ENCODE results near the gene HCN2.
A peak's percentile ranks its signal among the peaks of the same experiment; 100 is the strongest.
"Not testable (repeated sequence)": the region's sequence is repeated elsewhere in the genome, so short reads cannot be mapped to it uniquely, and the experiment has no call there.

Gene HCN2

DNA sequence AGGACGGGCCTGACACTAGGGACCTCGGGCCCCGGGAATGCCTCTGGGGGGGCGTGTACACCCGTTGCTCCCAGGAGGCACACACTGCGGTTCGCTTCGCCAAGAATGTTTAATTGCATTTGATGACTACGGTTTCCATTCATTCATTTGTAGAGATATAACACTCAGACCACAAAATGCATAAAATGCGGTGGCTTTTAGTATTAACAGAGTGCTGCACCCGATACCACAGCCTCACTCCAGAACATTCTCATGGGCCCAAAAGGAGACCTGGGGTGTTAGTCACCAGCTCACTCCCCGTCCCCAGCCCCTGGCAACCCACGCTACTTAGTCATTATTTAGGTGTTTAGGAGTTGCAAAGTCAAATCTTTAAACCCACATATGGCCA is 21.8 kb downstream of the HCN2 start:
- intact Hi-C loops (cut with DNase I): no loop called here
- no peak for DNase-seq

DNA sequence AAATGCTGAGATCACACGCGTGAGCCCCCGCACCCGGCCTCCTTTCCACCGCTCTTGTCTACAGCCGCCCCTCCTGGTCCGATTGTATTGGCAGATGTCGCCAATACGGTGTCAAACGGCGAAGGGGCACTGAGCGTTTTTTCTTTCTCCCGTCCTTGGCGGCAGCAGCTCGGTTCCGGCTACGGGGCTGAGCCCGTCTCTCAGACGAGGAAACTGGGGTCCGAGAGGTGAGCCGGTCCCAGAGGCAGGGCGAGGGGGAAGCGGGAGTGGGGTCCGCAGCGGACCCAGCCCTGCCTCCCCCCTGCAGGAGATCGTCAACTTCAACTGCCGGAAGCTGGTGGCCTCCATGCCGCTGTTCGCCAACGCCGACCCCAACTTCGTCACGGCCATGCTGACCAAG is 23.3 kb downstream of the HCN2 start:
- no peak for DNase-seq
- intact Hi-C loops (cut with DNase I): no loop called here

DNA sequence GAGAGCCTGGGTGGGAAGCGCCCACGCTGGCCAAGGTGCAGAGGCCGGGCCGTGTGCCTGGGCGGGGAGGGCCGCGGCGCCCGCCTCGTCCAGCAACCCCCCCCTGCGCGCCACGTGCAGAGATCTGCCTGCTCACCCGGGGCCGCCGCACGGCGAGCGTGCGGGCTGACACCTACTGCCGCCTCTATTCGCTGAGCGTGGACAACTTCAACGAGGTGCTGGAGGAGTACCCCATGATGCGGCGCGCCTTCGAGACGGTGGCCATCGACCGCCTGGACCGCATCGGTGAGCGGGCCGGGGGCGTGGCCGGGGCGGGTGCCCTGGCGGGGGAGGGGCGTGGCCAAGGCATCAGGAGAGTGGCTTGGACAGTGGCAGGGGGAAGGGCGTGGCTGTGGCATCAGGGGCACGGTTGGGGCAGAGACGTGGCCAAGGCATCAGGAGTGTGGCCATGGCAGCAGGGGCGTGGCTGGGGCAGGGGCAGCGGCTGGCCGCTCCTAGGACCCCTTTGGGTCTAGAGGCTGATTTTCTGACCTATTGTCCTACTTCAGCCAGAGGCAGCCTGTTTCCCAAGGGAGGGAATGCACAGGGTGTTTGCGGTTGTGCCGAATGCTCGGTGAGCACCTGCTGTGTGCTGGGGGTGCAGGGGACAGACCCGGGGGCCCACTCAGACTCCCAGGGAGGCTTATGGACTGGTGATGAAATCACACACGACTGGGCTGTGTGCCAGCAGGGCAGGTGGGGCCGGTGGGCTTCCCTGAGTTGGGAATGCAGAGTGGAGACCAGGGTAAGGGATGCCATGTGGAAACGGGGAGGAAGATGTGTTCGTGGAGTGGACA is 24.3 kb downstream of the HCN2 start:
- no peak for DNase-seq

GRCh38 chr19:615619-616018 is 25.9 kb downstream of the HCN2 start:
- DNase-seq: peak in 37 of 42 donors; percentile 32 to 85 (median 62)
- intact Hi-C loops (cut with DNase I): no loop called here

More for the DNA sequence above, 24.3 kb downstream of the HCN2 start:
- intact Hi-C loops (cut with DNase I): no loop called here

DNA sequence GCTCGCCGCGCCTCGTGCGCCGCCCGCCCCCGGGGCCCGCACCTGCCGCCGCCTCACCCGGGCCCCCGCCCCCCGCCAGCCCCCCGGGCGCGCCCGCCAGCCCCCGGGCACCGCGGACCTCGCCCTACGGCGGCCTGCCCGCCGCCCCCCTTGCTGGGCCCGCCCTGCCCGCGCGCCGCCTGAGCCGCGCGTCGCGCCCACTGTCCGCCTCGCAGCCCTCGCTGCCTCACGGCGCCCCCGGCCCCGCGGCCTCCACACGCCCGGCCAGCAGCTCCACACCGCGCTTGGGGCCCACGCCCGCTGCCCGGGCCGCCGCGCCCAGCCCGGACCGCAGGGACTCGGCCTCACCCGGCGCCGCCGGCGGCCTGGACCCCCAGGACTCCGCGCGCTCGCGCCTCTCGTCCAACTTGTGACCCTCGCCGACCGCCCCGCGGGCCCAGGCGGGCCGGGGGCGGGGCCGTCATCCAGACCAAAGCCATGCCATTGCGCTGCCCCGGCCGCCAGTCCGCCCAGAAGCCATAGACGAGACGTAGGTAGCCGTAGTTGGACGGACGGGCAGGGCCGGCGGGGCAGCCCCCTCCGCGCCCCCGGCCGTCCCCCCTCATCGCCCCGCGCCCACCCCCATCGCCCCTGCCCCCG is 26.5 kb downstream of the HCN2 start:
- DNase-seq: no peak
- intact Hi-C loops (cut with DNase I): no loop called here

DNA sequence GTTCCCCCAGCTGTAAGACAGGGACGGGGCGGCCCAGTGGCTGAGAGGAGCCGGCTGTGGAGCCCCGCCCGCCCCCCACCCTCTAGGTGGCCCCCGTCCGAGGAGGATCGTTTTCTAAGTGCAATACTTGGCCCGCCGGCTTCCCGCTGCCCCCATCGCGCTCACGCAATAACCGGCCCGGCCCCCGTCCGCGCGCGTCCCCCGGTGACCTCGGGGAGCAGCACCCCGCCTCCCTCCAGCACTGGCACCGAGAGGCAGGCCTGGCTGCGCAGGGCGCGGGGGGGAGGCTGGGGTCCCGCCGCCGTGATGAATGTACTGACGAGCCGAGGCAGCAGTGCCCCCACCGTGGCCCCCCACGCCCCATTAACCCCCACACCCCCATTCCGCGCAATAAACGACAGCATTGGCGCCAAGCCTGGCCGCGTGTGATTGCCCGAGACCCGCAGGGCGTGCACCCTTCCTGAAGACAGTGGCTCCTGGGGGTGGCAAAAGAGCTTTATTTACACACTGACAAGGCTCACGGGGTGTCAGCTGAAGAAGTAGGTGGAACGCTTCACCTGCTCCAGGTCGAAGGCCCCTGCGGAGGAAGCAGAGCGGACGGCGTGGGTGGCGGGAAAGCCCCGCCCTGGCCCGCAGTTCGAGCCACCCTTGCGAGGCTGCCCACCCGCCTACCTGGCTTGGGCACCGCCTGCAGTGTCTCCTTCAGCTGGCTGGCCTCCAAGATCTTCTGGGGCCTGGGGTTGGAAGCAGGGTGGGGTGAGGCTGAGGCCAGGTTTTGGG is 27.3 kb downstream of the HCN2 start:
- intact Hi-C loops (cut with DNase I): no loop called here
- DNase-seq: peak in 10 of 42 donors; percentile 17 to 71 (median 56)

GRCh38 chr19:617551-618246 is 28.0 kb downstream of the HCN2 start:
- intact Hi-C loops (cut with DNase I): no loop called here

DNA sequence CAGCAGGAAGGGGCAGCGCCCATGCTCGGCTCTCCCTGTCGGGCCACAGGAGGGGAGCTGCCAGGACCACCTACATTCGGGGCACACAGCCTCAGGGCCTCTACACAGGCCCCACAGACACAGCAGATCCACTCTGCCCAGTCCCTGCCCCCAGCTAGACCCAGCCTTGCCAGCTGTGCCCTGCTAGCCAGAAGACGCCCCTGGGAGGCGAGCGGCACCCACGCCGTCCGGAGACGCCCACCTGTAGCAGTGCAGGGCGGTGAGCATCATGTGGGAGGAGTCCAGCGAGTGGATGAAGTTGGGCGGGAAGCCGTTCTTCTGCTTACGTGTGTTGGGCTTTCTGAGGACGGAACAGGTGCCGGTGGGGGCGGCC is 28.6 kb downstream of the HCN2 start:
- DNase-seq: no peak
- intact Hi-C loops (cut with DNase I): no loop called here

More at GRCh38 chr19:617551-618246, 28.0 kb downstream of the HCN2 start:
- peak in 1 of 42 donors; percentile 49 for DNase-seq

- no peak for DNase-seq
- intact Hi-C loops (cut with DNase I): no loop called here
These were observed 29.1 kb downstream of the HCN2 start for GRCh38 chr19:618674-619285.

- peak in 2 of 42 donors; percentile 44 to 54 for DNase-seq
- intact Hi-C loops (cut with DNase I): no loop called here
These were observed 29.8 kb downstream of the HCN2 start for GRCh38 chr19:619286-620002.

DNA sequence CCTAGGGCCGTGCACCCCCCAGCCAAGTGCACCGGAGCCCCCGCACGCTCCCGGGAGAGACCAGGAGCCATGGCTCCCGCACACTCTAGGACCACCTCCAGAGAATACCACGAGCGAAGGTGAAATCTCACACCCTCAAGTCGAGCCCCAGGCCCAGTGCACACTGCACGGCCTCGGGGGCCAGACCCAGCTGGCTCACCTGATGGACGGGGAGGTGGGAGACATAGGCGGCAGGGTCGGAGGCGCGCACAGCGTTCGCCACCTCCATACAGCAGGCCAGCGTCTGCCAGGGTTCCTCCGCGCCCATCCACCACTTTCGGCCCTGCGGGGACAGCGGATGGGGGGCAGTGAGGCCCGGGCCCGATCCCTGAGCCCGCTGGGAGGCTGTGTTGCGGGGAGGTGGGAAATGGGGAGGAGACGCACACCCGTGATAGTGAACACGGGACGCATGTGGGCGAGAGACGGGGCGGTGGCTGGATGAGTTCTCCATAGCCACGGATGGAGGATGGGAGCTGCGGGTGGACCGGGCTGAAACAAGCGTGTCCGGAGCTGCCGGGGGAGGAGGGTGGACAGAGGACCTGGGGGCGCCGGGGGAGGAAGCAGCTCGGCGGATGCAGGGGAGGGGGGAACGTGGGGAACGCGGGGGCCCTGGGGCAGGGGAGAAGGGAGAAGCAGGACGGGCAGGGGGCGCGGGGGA is 30.6 kb downstream of the HCN2 start:
- intact Hi-C loops (cut with DNase I): no loop called here
- DNase-seq: no peak

DNA sequence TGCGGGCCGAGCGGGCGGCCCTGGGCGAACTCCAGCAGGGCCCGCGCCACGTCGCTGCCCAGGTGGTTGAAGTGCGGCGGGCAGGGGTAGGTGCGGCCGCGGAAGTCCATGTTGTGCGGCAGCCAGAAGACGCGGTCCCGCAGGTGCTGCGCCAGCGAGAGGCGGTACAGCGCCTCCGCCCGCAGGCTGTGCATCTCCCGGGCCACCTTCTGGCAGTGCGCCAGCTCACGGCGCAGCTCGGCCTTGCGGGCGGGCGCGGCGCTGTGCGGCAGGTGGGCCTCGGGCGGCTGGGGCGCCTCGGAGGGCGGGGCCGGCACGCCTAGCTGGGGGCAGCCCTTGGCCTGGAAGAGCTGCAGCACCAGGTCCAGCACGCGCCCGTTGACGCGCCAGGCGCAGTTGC is 31.5 kb downstream of the HCN2 start:
- intact Hi-C loops (cut with DNase I): not testable (repeated sequence)

GRCh38 chr19:621819-622218 is 32.1 kb downstream of the HCN2 start:
- no peak for DNase-seq
- intact Hi-C loops (cut with DNase I): no loop called here

More for the DNA sequence above, 31.5 kb downstream of the HCN2 start:
- not testable (repeated sequence) for DNase-seq

GRCh38 chr19:622666-623065 is 33.0 kb downstream of the HCN2 start:
- intact Hi-C loops (cut with DNase I): no loop called here
- no peak for DNase-seq

DNA sequence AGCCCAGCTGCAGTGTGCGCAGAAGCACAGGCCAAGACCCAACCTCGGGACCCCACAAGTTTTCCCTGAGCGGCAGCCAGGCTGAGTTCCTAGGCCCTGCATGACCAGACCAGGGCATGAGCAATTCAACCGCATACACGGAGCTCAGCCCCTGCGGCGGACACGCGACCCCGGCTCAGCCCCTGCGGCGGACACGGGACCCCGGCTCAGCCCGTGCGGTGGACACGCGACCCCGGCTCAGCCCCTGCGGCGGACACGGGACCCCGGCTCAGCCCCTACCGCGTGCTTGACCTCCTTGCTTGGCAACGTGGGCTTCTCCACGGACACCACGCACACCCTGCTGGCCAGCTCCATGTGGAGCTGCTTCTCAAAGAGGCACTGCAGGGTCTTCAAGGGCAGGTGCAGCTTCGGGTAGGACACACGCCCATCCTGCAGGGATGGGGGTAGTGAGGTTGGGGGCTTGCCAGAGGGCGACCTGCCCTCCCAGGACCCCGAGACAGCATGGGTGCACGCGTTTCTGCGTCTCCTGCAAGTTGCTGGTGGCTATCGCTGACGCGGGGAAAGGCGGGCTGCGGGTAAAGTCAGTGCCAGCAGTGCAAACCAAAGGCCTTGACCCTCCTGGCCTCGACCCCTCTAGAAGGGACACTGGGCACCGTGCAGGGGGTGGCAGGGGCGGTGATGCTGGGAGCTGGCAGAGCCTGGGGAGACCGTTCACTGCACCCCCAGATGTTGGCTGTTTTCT is 33.7 kb downstream of the HCN2 start:
- DNase-seq: no peak
- intact Hi-C loops (cut with DNase I): no loop called here

GRCh38 chr19:623974-624373 is 34.3 kb downstream of the HCN2 start:
- intact Hi-C loops (cut with DNase I): no loop called here
- DNase-seq: no peak
